ENCODE results near the gene RNF138. TPM values are rescaled to one million over a fixed set of nuclear protein-coding genes. Genes with fewer than 3 reads are reported as not detected.

RNF138 gene
- total and polyA plus RNA-seq, 2 of the 8 experiments (the other 6 are each of a cell fraction or from before 2014, with no cell fraction given) = 29.2 to 109 TPM

DNA sequence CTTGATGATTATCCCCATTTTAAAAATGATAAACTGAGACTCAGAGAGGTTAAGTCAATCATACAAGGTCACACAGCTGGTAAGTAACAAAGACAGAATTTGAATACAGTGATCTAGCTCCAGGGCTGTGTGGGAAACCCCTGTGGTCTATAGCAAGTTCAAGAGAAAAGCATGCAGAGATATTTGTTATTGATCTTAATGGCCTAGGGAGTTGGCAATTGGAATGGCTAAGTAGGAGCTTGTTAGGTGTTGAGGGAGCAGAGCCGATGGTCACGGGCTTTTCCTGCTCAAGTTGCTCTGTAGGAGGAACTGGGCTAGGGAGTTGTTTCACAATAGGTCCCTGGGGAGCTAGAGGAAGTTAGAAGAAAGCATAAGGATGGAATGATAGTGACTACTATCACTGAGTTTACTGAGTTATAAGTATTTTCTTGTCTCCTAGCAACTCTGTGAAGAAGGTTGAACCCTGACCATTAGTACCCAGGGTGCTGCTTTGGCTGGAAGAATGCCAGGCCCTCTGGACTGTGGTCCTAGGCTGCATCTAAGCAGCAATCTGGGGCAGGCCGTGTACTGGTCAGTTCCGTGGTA is 43.1 kb upstream of the RNF138 start:
- WGBS, 2 experiments (ENCODE audit: extremely low coverage in 1 of 2, insufficient coverage in 1 of 2, insufficient read length in 1 of 2, insufficient replicate concordance in 2 of 2, low coverage in 1 of 2, low lambda C conversion rate in 2 of 2, missing lambda C conversion rate in 1 of 2) = 85% methylated on average over 4 of the region's 4 CpGs; no CpG with 5 or more reads in 1 of the 2 experiments
- no peak overlapping the region for H2BK120ac ChIP-seq (replicated peaks; ENCODE audit: low read depth, low read length)
- no peaks in the 10 kb centered on the region for H3K27me3 ChIP-seq (replicated peaks in 1 of 4; ENCODE audit: control insufficient read depth in 3 of 4, extremely low read depth in 1 of 4, insufficient read depth in 3 of 4, low read length in 3 of 4)
- H3K79me1 ChIP-seq (ENCODE audit: low read depth, low read length) = no peaks in the 10 kb centered on the region
- no peak overlapping the region for H3K14ac ChIP-seq (ENCODE audit: insufficient read length)
- H3K18ac ChIP-seq (ENCODE audit: extremely low read depth, low read length) = no peak overlapping the region
- H3K79me2 ChIP-seq (ENCODE audit: control insufficient read depth in 1 of 2, insufficient read depth in 2 of 2, low read length in 2 of 2) = no peaks in the 10 kb centered on the region
- H3K9me3 ChIP-seq (ENCODE audit: insufficient read depth in 2 of 2, low read depth in 1 of 2, low read length in 1 of 2) = no peaks in the 10 kb centered on the region
- no peak overlapping the region for H3K23ac ChIP-seq (ENCODE audit: insufficient read length)
- FAIRE-seq = no peak
- 0 out of 2 replicates have a peak overlapping the region, but pooled peaks have one; percentile 50 for H2BK15ac ChIP-seq (ENCODE audit: low read length)
- H4K20me1 ChIP-seq (replicated peaks in 1 of 2; ENCODE audit: control insufficient read depth in 1 of 2, insufficient read depth in 2 of 2, low read length in 2 of 2) = no peaks in the 10 kb centered on the region
- peak; percentile 54; the same call in 1 of the 2 replicates for TF ChIP-seq KDM1A (IDR thresholded peaks at IDR 0.05; ENCODE audit: borderline replicate concordance, low read length)
- no peak for TF ChIP-seq JUN (IDR thresholded peaks at IDR 0.05; ENCODE audit: low read depth, low read length)
- H3K9ac ChIP-seq (replicated peaks in 1 of 4; ENCODE audit: extremely low read depth in 1 of 4, low read depth in 3 of 4, low read length in 3 of 4) = no peak overlapping the region; a peak in 1 of 7 replicates
- H3K27ac ChIP-seq (ENCODE audit: low read depth, low read length) = no peak overlapping the region
- no peak overlapping the region for H4K8ac ChIP-seq (ENCODE audit: extremely low read depth, insufficient read depth, low read length)
- no peak overlapping the region for H3K4ac ChIP-seq (replicated peaks; ENCODE audit: insufficient read length, low read depth, low read length)
- no peak overlapping the region for H4K5ac ChIP-seq (ENCODE audit: insufficient read length, low read depth, low read length)
- no peaks in the 10 kb centered on the region; a peak in 1 of 7 replicates for H3K4me1 ChIP-seq (replicated peaks in 1 of 4; ENCODE audit: control insufficient read depth in 3 of 4, insufficient read depth in 4 of 4, low read length in 3 of 4)
- peaks cover 0 to 8% (median 3%) of the 10 kb centered on the region in 4 experiments; a peak in 2 of 8 replicates for H3K36me3 ChIP-seq (ENCODE audit: control insufficient read depth in 2 of 4, insufficient read depth in 4 of 4, low read length in 3 of 4)
- no peak overlapping the region for H3K56ac ChIP-seq (replicated peaks; ENCODE audit: insufficient read length, low read depth, low read length)
- POLR2A ChIA-PET (ENCODE audit: partially characterized antibody) = no interaction called here
- H2AK5ac ChIP-seq (ENCODE audit: low read depth, low read length) = no peak overlapping the region
- CTCF ChIA-PET (ENCODE audit: partially characterized antibody) = interaction anchor here (0.6 to 1.0 kb wide), 3 partner anchors 24 to 608 kb away, joined by 3 to 4 read pairs (median 3); no protein-coding TSS in a partner anchor
- no peak overlapping the region for H3K4me2 ChIP-seq (ENCODE audit: insufficient read depth in 1 of 2, low read depth in 2 of 2, low read length in 2 of 2)
- no peak for DNase-seq (ENCODE audit: low read depth in 1 of 2, low spot score in 2 of 2)
- no peak overlapping the region for H2BK5ac ChIP-seq (ENCODE audit: low read depth, low read length)
- no peak overlapping the region for H3K4me3 ChIP-seq (ENCODE audit: extremely low read depth in 1 of 4, insufficient read depth in 2 of 4, low read depth in 3 of 4, low read length in 4 of 4)
- no peak overlapping the region for H4K91ac ChIP-seq (replicated peaks; ENCODE audit: insufficient read length, low read length)
- H3K23me2 ChIP-seq (ENCODE audit: low read depth, low read length) = no peaks in the 10 kb centered on the region
- H2BK12ac ChIP-seq (ENCODE audit: low read depth, low read length) = no peak overlapping the region
- H2AFZ ChIP-seq (ENCODE audit: low read length) = no peak overlapping the region
- H2BK20ac ChIP-seq (ENCODE audit: low read length) = no peak overlapping the region
